Thyroid gland (tissue), 4 donors: ENCODE data around the gene C2CD3. TPM values are rescaled to one million over a fixed set of nuclear protein-coding genes. Genes with fewer than 3 reads are reported as not detected.
A peak's percentile ranks its signal among the peaks of the same experiment; 100 is the strongest.
"Not testable (repeated sequence)": the region's sequence is repeated elsewhere in the genome, so short reads cannot be mapped to it uniquely, and the experiment has no call there.

Experiments
- DNase-seq, 2 donors: peaks; one replicate each; pipeline ENCODE4 v3.0.0-alpha.2; 2019
- H3K27ac ChIP-seq, 3 donors: fragments of 200-600 bp; sonication (generic); 1 replicate in 2 of 3; 2 replicates in 1 of 3; pipeline ENCODE4 v1.5.1; 2016 to 2019; ENCODE audit warnings: mild to moderate bottlenecking in 1 of 3, moderate library complexity in 1 of 3
- H3K27me3 ChIP-seq: fragments of 200-600 bp; sonication (generic); one replicate; pipeline ENCODE4 v1.5.1; 2019
- H3K36me3 ChIP-seq, 2 donors: fragments of 200-600 bp; sonication (generic); one replicate each; pipeline ENCODE4 v1.5.1; 2016 to 2019
- H3K4me1 ChIP-seq, 2 donors: fragments of 200-600 bp; sonication (generic); one replicate each; pipeline ENCODE4 v1.5.1; 2017 to 2019
- H3K4me3 ChIP-seq, 3 donors: fragments of 200-600 bp; sonication (generic); replicated peaks in 1 of 3; 1 replicate in 2 of 3; 2 replicates in 1 of 3; pipeline ENCODE4 v1.5.1; 2016; ENCODE audit warnings: mild to moderate bottlenecking in 1 of 3
- H3K9me3 ChIP-seq: fragments of 200-600 bp; sonication (generic); one replicate; pipeline ENCODE4 v1.5.1; 2017
- CTCF ChIP-seq, 6 experiments: fragments of 200-600 bp in 3 of 6; fragments of 450-650 bp in 3 of 6; sonication (generic) in 3 of 6; IDR thresholded peaks; one replicate each; pipeline ENCODE4 v1.5.1; 2016 to 2019; ENCODE audit warnings: antibody characterized with exemption in 6 of 6, mild to moderate bottlenecking in 2 of 6, inconsistent platforms in 1 of 6, moderate library complexity in 1 of 6
- POLR2A ChIP-seq, 2 donors: fragments of 450-650 bp; IDR thresholded peaks; one replicate each; pipeline ENCODE4 v1.6.1; 2017; ENCODE audit warnings: antibody characterized with exemption in 2 of 2, mild to moderate bottlenecking in 2 of 2, moderate library complexity in 1 of 2
- whole genome bisulfite sequencing, 2 donors: methylation state at CpG; one replicate each; pipeline ENCODE4 v1.1.5; 2017; 5-methylcytosine and 5-hydroxymethylcytosine counted together
- intact Hi-C: fragments of 100-400 bp; cut with DNase I; formaldehyde crosslinking; loops from one replicate; pipeline ENCODE4 v1.15.1; 2023
- total RNA-seq, 4 donors: library from RNA; depleted of rRNA; stranded (reverse); fragments of >200 nt; gene quantifications; one replicate each; pipeline ENCODE4 v1.2.3, GENCODE V29; 2016

Gene C2CD3
- total RNA-seq, 4 donors from 2014 or later: 37.8 to 85.8 (median 40.7) TPM

- Histone ChIP-seq H3K9me3 (no peaks in the 10 kb centered on the region), H3K27ac (no peak overlapping the region), H3K4me3 (no peak overlapping the region), H3K27me3 (no peaks in the 10 kb centered on the region), H3K4me1 (peaks cover 0 to 8% of the 10 kb centered on the region in 2 donors), H3K36me3 (no peaks in the 10 kb centered on the region)
- no peak for TF ChIP-seq CTCF (IDR thresholded peaks at IDR 0.05)
- no peak for TF ChIP-seq POLR2A (IDR thresholded peaks at IDR 0.05)
- no peak for DNase-seq
- intact Hi-C loops: no loop called here
- WGBS, 2 donors: 98 to 99% methylated on average over 4 of the region's 4 CpGs
Measured at GRCh38 chr11:74144592-74144991, 26.2 kb downstream of the C2CD3 start.

- no peak overlapping the region for H3K4me3 ChIP-seq
- intact Hi-C loops: no loop called here
- peaks cover 4 to 27% of the 10 kb centered on the region in 2 donors for H3K4me1 ChIP-seq
- H3K36me3 ChIP-seq: no peaks in the 10 kb centered on the region
- no peaks in the 10 kb centered on the region for H3K27me3 ChIP-seq
- no peaks in the 10 kb centered on the region for H3K9me3 ChIP-seq
- WGBS, 2 donors: 85 to 89% methylated on average over 3 of the region's 3 CpGs
- no peak for TF ChIP-seq POLR2A (IDR thresholded peaks at IDR 0.05)
- no peak for TF ChIP-seq CTCF (IDR thresholded peaks at IDR 0.05)
- H3K27ac ChIP-seq: no peak overlapping the region
- DNase-seq: no peak
Measured at GRCh38 chr11:74142624-74143023, 28.2 kb downstream of the C2CD3 start.

GRCh38 chr11:74141908-74142307, 28.9 kb downstream of the C2CD3 start:
- no peak for DNase-seq
- Histone ChIP-seq H3K9me3 (no peaks in the 10 kb centered on the region), H3K4me3 (no peak overlapping the region), H3K36me3 (no peaks in the 10 kb centered on the region), H3K4me1 (peaks cover 4 to 27% of the 10 kb centered on the region in 2 donors), H3K27ac (peak overlapping the region in 1 of 3 donors; percentile 11), H3K27me3 (no peaks in the 10 kb centered on the region)
- TF ChIP-seq POLR2A (IDR thresholded peaks at IDR 0.05): no peak
- TF ChIP-seq CTCF (IDR thresholded peaks at IDR 0.05): no peak
- intact Hi-C loops: no loop called here
- 80 to 90% methylated on average over 3 of the region's 3 CpGs for WGBS, 2 donors

- peak; percentile 16 to 31 for DNase-seq
- 85 to 86% methylated on average over 2 of the region's 2 CpGs for WGBS, 2 donors
- intact Hi-C loops: no loop called here
- Histone ChIP-seq H3K4me3 (no peak overlapping the region), H3K4me1 (peaks cover 5 to 31% of the 10 kb centered on the region in 2 donors), H3K36me3 (no peaks in the 10 kb centered on the region), H3K27ac (peak overlapping the region in 1 of 3 donors; percentile 11), H3K27me3 (no peaks in the 10 kb centered on the region), H3K9me3 (no peaks in the 10 kb centered on the region)
- TF ChIP-seq CTCF (IDR thresholded peaks at IDR 0.05) (no peak), POLR2A (IDR thresholded peaks at IDR 0.05) (no peak)
Measured at GRCh38 chr11:74141241-74141695, 29.5 kb downstream of the C2CD3 start.

- H3K36me3 ChIP-seq, H3K4me3 ChIP-seq, DNase-seq, intact Hi-C loops, H3K27me3 ChIP-seq, H3K9me3 ChIP-seq: not testable (repeated sequence)
- 95 to 98% methylated on average over 1 of the region's 1 CpG for WGBS, 2 donors
- H3K4me1 ChIP-seq: peaks cover 11 to 38% of the 10 kb centered on the region in 2 donors
- H3K27ac ChIP-seq: peak overlapping the region in 1 of 3 donors; percentile 86
Measured at GRCh38 chr11:74139919-74140431, 30.8 kb downstream of the C2CD3 start.
